ENCODE data around the gene SUPV3L1. TPM values are rescaled to one million over a fixed set of nuclear protein-coding genes. Genes with fewer than 3 reads are reported as not detected.

SUPV3L1 gene
- total RNA-seq, 4 donors from 2014 or later = 23.4 to 53.7 (median 34.9) TPM

GRCh38 chr10:69228151-69228550 lies 48.1 kb downstream of the SUPV3L1 start:
- peaks cover 0 to 12% (median 5%) of the 10 kb centered on the region in 4 donors for H3K4me1 ChIP-seq
- TF ChIP-seq CTCF (IDR thresholded peaks at IDR 0.05) (no peak), POLR2A (IDR thresholded peaks at IDR 0.05) (no peak), EP300 (IDR thresholded peaks at IDR 0.05) (no peak)
- H3K36me3 ChIP-seq = no peaks in the 10 kb centered on the region
- H3K27ac ChIP-seq = no peak overlapping the region
- DNase-seq (ENCODE audit: low spot score in 2 of 2) = no peak
- no peaks in the 10 kb centered on the region for H3K9me3 ChIP-seq
- H3K27me3 ChIP-seq = no peaks in the 10 kb centered on the region
- 72 to 78% methylated on average over 2 of the region's 2 CpGs for WGBS, 2 donors
- no peak overlapping the region for H3K4me3 ChIP-seq

- TF ChIP-seq CTCF (IDR thresholded peaks at IDR 0.05) = no peak
- TF ChIP-seq POLR2A (IDR thresholded peaks at IDR 0.05) = no peak
- no peak for TF ChIP-seq EP300 (IDR thresholded peaks at IDR 0.05)
- 80 to 88% methylated on average over 8 of the region's 8 CpGs for WGBS, 2 donors
- Histone ChIP-seq H3K4me1 (peaks cover 0 to 12% (median 5%) of the 10 kb centered on the region in 4 donors), H3K9me3 (no peaks in the 10 kb centered on the region), H3K36me3 (no peaks in the 10 kb centered on the region), H3K4me3 (no peak overlapping the region), H3K27me3 (no peaks in the 10 kb centered on the region), H3K27ac (peak overlapping the region in 1 of 4 donors; percentile 75)
- no peak for DNase-seq (ENCODE audit: low spot score in 2 of 2)
These were observed 49.5 kb downstream of the SUPV3L1 start for GRCh38 chr10:69229616-69229916.

- H3K9me3 ChIP-seq = no peaks in the 10 kb centered on the region
- no peak for TF ChIP-seq CTCF (IDR thresholded peaks at IDR 0.05)
- no peak for TF ChIP-seq POLR2A (IDR thresholded peaks at IDR 0.05)
- no peak for TF ChIP-seq EP300 (IDR thresholded peaks at IDR 0.05)
- no peaks in the 10 kb centered on the region for H3K27me3 ChIP-seq
- peaks cover 0 to 12% (median 5%) of the 10 kb centered on the region in 4 donors for H3K4me1 ChIP-seq
- WGBS, 2 donors = 44 to 58% methylated on average over 3 to 5 of the region's 5 CpGs
- no peaks in the 10 kb centered on the region for H3K36me3 ChIP-seq
- peak overlapping the region in 1 of 4 donors; percentile 75 for H3K27ac ChIP-seq
- DNase-seq (ENCODE audit: low spot score in 2 of 2) = no peak
- H3K4me3 ChIP-seq = no peak overlapping the region
These were observed 50.1 kb downstream of the SUPV3L1 start for GRCh38 chr10:69230128-69230527.

- TF ChIP-seq CTCF (IDR thresholded peaks at IDR 0.05) (no peak), POLR2A (IDR thresholded peaks at IDR 0.05) (no peak), EP300 (IDR thresholded peaks at IDR 0.05) (no peak)
- no peak for DNase-seq (ENCODE audit: low spot score in 2 of 2)
- WGBS, 2 donors = 60 to 71% methylated on average over 9 of the region's 9 CpGs
- Histone ChIP-seq H3K36me3 (no peaks in the 10 kb centered on the region), H3K4me3 (no peak overlapping the region), H3K27me3 (no peaks in the 10 kb centered on the region), H3K27ac (no peak overlapping the region), H3K9me3 (no peaks in the 10 kb centered on the region), H3K4me1 (peaks cover 0 to 12% (median 5%) of the 10 kb centered on the region in 4 donors)
These were observed 52.2 kb downstream of the SUPV3L1 start for GRCh38 chr10:69232252-69232651.

GRCh38 chr10:69232736-69233480 lies 52.9 kb downstream of the SUPV3L1 start:
- H3K4me1 ChIP-seq = peaks cover 0 to 14% (median 6%) of the 10 kb centered on the region in 4 donors
- no peak overlapping the region for H3K27ac ChIP-seq
- no peaks in the 10 kb centered on the region for H3K36me3 ChIP-seq
- H3K4me3 ChIP-seq = no peak overlapping the region
- DNase-seq (ENCODE audit: low spot score in 2 of 2) = no peak
- H3K9me3 ChIP-seq = no peaks in the 10 kb centered on the region
- WGBS, 2 donors = 81 to 84% methylated on average over 22 of the region's 22 CpGs
- TF ChIP-seq CTCF (IDR thresholded peaks at IDR 0.05) = no peak
- no peak for TF ChIP-seq EP300 (IDR thresholded peaks at IDR 0.05)
- TF ChIP-seq POLR2A (IDR thresholded peaks at IDR 0.05) = no peak
- no peaks in the 10 kb centered on the region for H3K27me3 ChIP-seq

Data from tibial nerve (tissue), 4 donors.